ENCODE measurements around the gene PIK3CB.
"Not testable (repeated sequence)": the region's sequence is repeated elsewhere in the genome, so short reads cannot be mapped to it uniquely, and the experiment has no call there.

The PIK3CB gene

DNA sequence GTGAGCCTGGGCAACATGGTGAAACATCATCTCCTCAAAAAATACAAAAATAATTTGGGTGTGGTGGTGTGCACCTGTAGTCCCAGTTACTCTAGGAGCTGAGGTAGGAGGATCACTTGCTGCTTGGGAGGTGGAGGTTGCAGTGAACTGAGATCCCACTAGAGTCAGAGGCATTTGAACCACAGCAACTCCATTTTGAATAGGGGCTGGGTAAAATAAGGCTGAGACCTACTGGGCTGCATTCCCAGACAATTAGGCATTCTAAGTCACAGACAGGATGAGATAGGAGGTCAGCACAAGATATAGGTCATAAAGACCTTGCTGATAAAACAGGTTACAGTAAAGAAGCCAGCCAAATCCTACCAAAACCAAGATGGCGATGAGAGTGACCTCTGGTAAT lies 12.1 kb upstream of the PIK3CB start:
- DNase-seq (ENCODE audit: low read depth in 2 of 2) = not testable (repeated sequence)

GRCh38 chr3:138846262-138846791 lies 11.6 kb upstream of the PIK3CB start:
- no peak for DNase-seq (ENCODE audit: low read depth in 2 of 2)

DNA sequence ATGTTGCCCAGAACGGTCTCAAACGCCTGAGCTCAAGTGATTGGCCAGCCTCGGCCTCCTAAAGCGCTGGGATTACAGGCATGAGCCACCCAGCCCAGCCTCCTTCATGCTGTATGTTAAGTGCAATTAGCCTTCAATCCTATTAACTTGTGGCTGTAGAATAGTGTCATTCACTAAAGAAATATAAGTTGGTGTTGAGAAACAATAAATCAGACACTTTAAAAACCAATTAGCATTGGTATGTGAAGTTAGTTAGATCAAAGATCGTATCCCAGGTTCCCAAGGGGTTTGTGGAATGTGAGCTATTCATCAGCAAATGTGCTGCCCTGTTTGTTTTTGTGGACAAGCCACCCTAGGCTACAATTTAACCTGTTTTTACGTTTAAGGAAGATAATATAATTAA lies 11.0 kb upstream of the PIK3CB start:
- DNase-seq (ENCODE audit: low read depth in 2 of 2) = no peak

- DNase-seq (ENCODE audit: low read depth in 2 of 2) = no peak
These were observed 10.5 kb upstream of the PIK3CB start for GRCh38 chr3:138845181-138845601.

DNA sequence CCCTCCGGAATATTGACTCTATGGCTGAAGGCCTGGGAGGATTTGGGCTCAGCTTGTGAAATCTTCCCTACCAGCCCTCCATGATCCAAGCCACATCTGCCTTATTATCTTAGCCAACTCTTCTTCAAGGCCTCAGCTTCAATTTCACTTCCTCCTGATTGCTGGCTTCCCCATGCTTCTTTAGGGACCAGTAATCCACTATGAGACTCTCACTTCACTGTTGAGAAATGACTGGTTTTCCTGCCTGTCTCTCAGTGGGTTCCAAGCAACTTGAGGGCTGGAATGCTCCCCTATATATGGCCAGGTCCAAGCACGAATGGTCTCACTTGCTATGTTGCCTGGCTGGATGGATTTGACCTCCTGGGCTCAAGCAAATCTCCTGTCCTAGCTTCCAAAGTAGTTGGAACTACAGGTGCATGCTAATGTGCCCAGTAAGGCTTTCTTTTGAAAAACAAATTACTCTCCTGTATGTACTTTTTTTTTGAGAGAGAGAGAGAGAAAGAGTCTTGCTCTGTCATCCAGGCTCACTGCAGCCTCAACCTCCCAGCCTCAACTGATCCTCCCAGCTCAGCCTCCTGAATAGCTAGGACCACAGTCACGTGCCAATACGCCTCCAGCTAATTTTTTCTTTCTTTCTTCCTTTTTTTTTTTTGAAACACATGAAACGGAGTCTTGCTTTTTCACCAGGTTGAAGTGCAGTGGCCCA lies 7.9 kb upstream of the PIK3CB start:
- DNase-seq (ENCODE audit: low read depth in 2 of 2) = no peak

DNA sequence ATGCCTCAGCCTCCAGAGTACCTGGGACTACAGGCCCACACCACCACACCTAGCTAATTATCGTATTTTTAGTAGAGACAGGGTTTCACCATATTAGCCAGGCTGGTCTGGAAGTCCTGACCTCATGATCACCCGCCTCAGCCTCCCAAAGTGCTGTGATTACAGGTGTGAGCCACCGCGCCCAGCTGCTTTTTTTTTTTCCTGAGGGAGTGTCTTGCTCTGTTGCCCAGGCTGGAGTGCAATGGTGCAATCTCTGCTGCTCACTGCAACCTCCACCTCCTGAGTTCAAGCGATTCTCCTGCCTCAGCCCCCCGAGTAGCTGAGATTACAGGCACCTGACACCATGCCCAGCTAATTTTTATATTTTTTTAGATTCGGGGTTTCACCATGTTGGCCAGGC lies 3.7 kb upstream of the PIK3CB start:
- DNase-seq (ENCODE audit: low read depth in 2 of 2) = not testable (repeated sequence)

DNA sequence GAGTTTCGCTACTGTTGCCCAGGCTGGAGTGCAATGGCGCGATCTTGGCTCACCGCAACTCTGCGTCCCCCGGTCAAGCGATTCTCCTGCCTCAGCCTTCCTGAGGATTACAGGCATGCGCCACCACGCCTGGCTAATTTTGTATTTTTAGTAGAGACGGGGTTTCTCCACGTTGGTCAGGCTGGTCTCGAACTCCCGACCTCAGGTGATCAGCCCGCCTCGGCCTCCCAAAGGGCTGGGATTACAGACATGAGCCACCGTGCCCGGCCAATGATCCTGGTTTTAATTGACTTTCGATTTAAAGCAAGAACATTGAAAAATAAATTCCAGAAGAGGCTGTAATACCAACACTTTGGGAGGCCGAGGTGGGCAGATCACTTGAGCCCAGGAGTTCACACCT lies 1.1 kb upstream of the PIK3CB start:
- not testable (repeated sequence) for DNase-seq (ENCODE audit: low read depth in 2 of 2)

DNA sequence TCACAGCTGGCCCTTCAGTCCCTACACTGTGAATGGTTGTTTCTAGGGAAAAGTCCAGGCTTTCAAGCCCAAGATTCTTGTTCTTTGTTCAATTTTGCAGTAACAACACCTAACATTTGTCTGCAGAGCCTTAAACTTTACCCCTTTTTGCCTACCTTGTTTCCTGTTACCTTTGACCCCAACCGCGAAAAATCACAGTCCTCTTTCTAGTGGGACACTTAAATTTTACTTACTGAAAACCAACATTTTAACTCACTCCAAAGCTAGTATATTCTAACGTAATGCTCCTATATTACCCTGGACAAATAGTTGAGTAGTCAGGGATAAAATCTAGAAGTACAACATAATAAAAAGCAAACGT lies 649 bp upstream of the PIK3CB start:
- no peak for DNase-seq (ENCODE audit: low read depth in 2 of 2)

GRCh38 chr3:138833899-138834595 lies 681 bp downstream of the PIK3CB start:
- DNase-seq (ENCODE audit: low read depth in 2 of 2) = peak in 1 of 2 experiments; percentile 41

DNA sequence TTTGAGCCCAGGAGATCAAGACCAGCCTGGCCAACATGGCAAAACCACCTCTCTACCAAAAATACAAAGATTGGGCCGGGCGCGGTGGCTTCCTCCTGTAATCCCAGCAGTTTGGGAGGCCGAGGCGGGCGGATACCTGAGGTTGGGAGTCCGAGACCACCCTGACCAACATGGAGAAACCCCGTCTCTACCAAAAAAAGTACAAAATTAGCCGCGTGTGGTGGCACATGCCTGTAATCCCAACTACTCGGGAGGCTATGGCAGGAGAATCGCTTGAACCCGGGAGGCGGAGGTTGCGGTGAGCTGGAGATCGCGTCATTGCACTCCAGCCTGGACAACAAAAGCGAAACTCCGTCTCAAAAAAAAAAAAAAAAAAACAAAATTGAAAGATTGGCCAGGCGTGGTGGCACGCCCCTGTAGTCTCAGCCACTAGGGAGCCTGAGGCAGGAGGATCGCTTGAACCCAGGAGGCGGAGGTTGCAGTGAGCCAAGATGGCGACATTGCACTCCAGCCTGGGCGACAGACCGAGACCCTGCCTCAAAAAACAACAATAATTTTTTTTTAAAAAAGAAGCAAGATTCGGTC lies 2.2 kb downstream of the PIK3CB start:
- DNase-seq (ENCODE audit: low read depth in 2 of 2) = not testable (repeated sequence)

GRCh38 chr3:138829886-138830510 lies 4.7 kb downstream of the PIK3CB start:
- DNase-seq (ENCODE audit: low read depth in 2 of 2) = no peak

DNA sequence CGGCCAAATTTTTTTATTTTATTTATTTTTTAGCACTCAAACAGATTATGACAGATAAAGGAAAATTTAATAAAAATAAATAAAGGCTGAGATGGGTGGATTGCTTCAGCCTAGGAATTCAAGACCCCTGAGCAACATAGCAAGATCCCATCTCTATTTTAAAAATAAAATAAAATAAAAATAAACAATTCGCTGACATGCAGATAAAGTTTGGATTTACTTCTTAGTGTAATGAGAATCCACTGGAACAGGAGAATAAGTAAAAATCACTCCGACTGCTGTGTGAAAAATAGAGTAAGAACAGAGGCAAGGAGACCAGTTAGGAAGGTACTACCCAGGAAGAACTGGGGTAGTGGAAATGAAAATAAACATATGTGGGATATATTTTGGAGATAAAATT lies 5.6 kb downstream of the PIK3CB start:
- DNase-seq (ENCODE audit: low read depth in 2 of 2) = no peak

GRCh38 chr3:138827222-138827621 lies 7.5 kb downstream of the PIK3CB start:
- no peak for DNase-seq (ENCODE audit: low read depth in 2 of 2)

DNA sequence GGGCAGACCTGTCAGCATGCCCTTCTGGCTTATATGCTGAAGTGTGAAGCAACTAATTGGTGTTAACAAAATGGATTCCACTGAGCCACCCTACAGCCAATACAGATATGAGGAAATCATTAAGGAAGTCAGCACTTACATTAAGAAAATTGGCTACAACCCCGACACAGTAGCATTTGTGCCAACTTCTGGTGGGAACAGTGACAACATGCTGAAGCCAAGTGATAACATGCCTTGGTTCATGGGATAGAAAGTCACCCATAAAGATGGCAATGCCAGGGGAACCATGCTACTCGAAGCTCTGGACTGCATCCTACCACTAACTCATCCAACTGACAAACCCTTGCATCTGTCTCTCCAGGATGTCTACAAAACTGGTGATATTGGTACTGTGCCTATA lies 9.4 kb downstream of the PIK3CB start:
- DNase-seq (ENCODE audit: low read depth in 2 of 2) = no peak

DNA sequence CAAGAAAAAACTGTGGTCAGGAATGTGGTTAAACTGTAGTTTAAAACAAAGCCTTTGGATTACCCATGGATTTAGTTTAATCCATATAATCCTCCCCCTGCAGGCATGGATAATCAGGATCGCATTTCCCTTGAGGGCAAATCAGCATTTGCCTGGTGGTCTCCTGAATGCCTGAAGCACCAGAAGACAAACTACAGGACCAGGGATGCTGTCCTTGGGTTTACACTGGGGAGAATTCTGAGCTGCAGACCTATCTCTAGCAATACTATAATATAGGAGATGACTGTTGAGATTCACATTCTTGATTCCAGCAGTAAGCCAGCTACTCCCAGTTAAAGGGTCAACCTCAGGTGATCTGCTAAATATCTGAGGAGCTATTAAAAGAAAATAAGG lies 10.6 kb downstream of the PIK3CB start:
- DNase-seq (ENCODE audit: low read depth in 2 of 2) = no peak

- DNase-seq (ENCODE audit: low read depth in 2 of 2) = not testable (repeated sequence)
These were observed 14.3 kb downstream of the PIK3CB start for GRCh38 chr3:138820379-138820778.

GRCh38 chr3:138818185-138818860 lies 16.4 kb downstream of the PIK3CB start:
- no peak for DNase-seq (ENCODE audit: low read depth in 2 of 2)

DNA sequence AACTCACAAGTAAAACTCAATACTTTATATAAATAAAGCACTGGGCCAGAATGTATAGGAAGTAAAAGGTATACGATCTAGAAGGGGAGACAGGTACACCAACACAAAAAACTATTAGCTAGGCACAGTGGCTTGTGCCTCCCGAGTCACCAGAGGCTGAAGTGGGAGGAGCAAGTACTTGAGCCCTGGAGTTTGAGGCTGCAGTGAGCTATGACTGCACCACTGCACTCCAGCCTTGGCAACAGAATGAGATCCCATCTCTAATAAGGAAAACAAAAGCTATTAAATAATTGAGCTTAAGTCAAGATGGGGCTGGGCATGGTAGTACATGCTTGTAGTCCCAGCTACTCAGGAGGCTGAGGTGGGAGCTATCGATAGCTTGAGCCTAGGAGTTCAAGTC lies 17.0 kb downstream of the PIK3CB start:
- DNase-seq (ENCODE audit: low read depth in 2 of 2) = no peak

GRCh38 chr3:138812806-138813205 lies 21.9 kb downstream of the PIK3CB start:
- DNase-seq (ENCODE audit: low read depth in 2 of 2) = no peak

DNA sequence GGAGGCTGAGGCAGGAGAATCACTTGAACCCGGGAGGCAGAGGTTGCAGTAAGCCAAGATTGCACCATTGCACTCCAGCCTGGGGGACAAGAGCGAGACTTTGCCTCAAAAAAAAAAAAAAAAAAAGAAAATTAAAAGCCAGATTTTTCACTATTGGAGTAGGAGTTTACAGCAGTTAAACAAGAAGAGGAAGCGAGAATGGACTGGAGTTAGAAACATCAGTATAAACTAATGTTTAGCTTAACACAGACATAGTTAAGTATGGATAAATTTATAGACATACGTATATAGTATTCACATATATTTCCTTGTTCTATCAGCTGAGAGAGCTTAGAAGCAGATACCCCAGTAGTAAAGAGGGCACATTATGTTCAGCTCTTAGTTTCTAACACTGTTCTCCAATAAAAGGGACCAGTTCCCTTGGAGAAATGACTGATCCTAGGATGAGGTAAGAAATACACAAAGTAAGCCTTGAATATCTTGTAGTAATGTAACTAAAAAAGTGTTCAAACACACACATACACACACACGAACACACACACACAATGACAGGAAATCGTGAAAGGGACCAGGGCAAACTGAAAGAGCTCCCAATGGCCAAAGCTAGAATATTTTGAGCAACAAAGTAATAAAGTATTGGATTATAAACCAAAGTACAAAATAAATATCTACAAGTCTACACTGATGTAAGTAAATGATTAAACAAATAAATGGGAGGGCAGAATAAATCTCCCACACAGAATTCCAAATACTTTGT lies 25.1 kb downstream of the PIK3CB start:
- DNase-seq (ENCODE audit: low read depth in 2 of 2) = no peak
